Skeletal muscle tissue (tissue), 4 donors: Measurements from ENCODE around the gene ANKRD44. TPM values are rescaled to one million over a fixed set of nuclear protein-coding genes. Genes with fewer than 3 reads are reported as not detected.

Experiments used
- H3K27ac ChIP-seq: one replicate; pipeline ENCODE4 v1.7.0; 2013; ENCODE audit warnings: mild to moderate bottlenecking, low read depth, low read length, inconsistent platforms
- H3K27me3 ChIP-seq, 3 donors: one replicate each; pipeline ENCODE4 v1.7.0; 2013; ENCODE audit warnings: low read length in 3 of 3; ENCODE audit not compliant: control insufficient read depth in 3 of 3, insufficient read depth in 3 of 3
- H3K36me3 ChIP-seq, 3 donors: one replicate each; pipeline ENCODE4 v1.7.0; 2013; ENCODE audit warnings: low read length in 3 of 3; ENCODE audit not compliant: control insufficient read depth in 3 of 3, insufficient read depth in 3 of 3
- H3K4me1 ChIP-seq, 3 donors: one replicate each; pipeline ENCODE4 v1.7.0; 2013; ENCODE audit warnings: low read length in 3 of 3, mild to moderate bottlenecking in 3 of 3; ENCODE audit not compliant: control insufficient read depth in 3 of 3, insufficient read depth in 3 of 3
- H3K4me3 ChIP-seq, 3 donors: one replicate each; pipeline ENCODE4 v1.7.0; 2013; ENCODE audit warnings: low read length in 3 of 3
- H3K9ac ChIP-seq, 3 donors: one replicate each; pipeline ENCODE4 v1.7.0; 2013; ENCODE audit warnings: low read length in 3 of 3, mild to moderate bottlenecking in 3 of 3, moderate library complexity in 2 of 3, low read depth in 1 of 3
- H3K9me3 ChIP-seq, 3 donors: one replicate each; pipeline ENCODE4 v1.7.0; 2013; ENCODE audit warnings: low read length in 3 of 3; ENCODE audit not compliant: control insufficient read depth in 3 of 3
- total RNA-seq: library from RNA; depleted of rRNA; stranded (reverse); fragments of >200 nt; gene quantifications from one replicate; pipeline ENCODE4 v1.2.3, GENCODE V29; 2014
- donor health status: Osteomylitis.

The ANKRD44 gene
- total RNA-seq, 1 donor from 2014 or later, result 26.6 TPM

GRCh38 chr2:196957881-196958525, 352.6 kb downstream of the ANKRD44 start:
- no peaks in the 10 kb centered on the region for H3K4me1 ChIP-seq
- no peak overlapping the region for H3K9ac ChIP-seq
- no peaks in the 10 kb centered on the region for H3K27me3 ChIP-seq
- no peaks in the 10 kb centered on the region for H3K9me3 ChIP-seq
- no peaks in the 10 kb centered on the region for H3K36me3 ChIP-seq
- H3K27ac ChIP-seq, result no peak overlapping the region
- no peak overlapping the region for H3K4me3 ChIP-seq

GRCh38 chr2:196957442-196957841, 353.1 kb downstream of the ANKRD44 start:
- no peaks in the 10 kb centered on the region for H3K27me3 ChIP-seq
- H3K9me3 ChIP-seq, result no peaks in the 10 kb centered on the region
- H3K27ac ChIP-seq, result no peak overlapping the region
- H3K4me3 ChIP-seq, result no peak overlapping the region
- H3K36me3 ChIP-seq, result no peaks in the 10 kb centered on the region
- no peak overlapping the region for H3K9ac ChIP-seq
- H3K4me1 ChIP-seq, result no peaks in the 10 kb centered on the region

- H3K9ac ChIP-seq, result no peak overlapping the region
- no peaks in the 10 kb centered on the region for H3K9me3 ChIP-seq
- no peaks in the 10 kb centered on the region for H3K27me3 ChIP-seq
- H3K4me1 ChIP-seq, result no peaks in the 10 kb centered on the region
- H3K36me3 ChIP-seq, result no peaks in the 10 kb centered on the region
- H3K27ac ChIP-seq, result no peak overlapping the region
- no peak overlapping the region for H3K4me3 ChIP-seq
Observed at GRCh38 chr2:196956069-196956468, 354.5 kb downstream of the ANKRD44 start.

GRCh38 chr2:196955036-196955435, 355.5 kb downstream of the ANKRD44 start:
- Histone ChIP-seq H3K27me3 (no peaks in the 10 kb centered on the region), H3K9ac (no peak overlapping the region), H3K36me3 (no peaks in the 10 kb centered on the region), H3K27ac (no peak overlapping the region), H3K4me1 (no peaks in the 10 kb centered on the region), H3K4me3 (no peak overlapping the region), H3K9me3 (no peaks in the 10 kb centered on the region)

DNA sequence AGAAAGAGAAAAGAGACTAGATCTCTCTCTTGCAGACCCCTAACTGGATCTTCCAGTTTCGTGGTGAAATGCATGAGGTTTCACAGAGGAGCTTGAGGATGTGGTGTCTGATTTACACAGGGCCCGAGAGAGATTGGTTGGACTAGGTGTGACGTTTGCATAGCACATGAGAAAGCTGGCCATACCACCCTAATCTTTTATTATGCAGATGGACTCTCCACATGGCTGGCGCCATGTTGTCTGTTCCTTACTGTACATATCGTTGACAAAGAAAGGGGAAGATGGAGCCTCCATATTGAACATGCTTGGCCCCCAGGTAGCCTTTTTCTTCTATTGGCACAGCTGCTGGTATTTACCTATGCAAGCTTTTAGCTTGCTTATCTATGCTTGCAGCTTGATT, 356.6 kb downstream of the ANKRD44 start:
- Histone ChIP-seq H3K36me3 (no peaks in the 10 kb centered on the region), H3K27ac (no peak overlapping the region)

GRCh38 chr2:196952936-196953335, 357.6 kb downstream of the ANKRD44 start:
- Histone ChIP-seq H3K9ac (no peak overlapping the region), H3K27me3 (no peaks in the 10 kb centered on the region), H3K9me3 (no peaks in the 10 kb centered on the region), H3K4me1 (no peaks in the 10 kb centered on the region), H3K36me3 (no peaks in the 10 kb centered on the region), H3K4me3 (no peak overlapping the region), H3K27ac (no peak overlapping the region)

More for the DNA sequence above, 356.6 kb downstream of the ANKRD44 start:
- Histone ChIP-seq H3K9me3 (no peaks in the 10 kb centered on the region), H3K27me3 (no peaks in the 10 kb centered on the region), H3K9ac (no peak overlapping the region), H3K4me3 (no peak overlapping the region), H3K4me1 (no peaks in the 10 kb centered on the region)

- no peaks in the 10 kb centered on the region for H3K4me1 ChIP-seq
- no peak overlapping the region for H3K4me3 ChIP-seq
- no peak overlapping the region for H3K9ac ChIP-seq
- no peaks in the 10 kb centered on the region for H3K27me3 ChIP-seq
- H3K9me3 ChIP-seq, result no peaks in the 10 kb centered on the region
- no peak overlapping the region for H3K27ac ChIP-seq
- no peaks in the 10 kb centered on the region for H3K36me3 ChIP-seq
Observed at GRCh38 chr2:196951973-196952372, 358.6 kb downstream of the ANKRD44 start.

DNA sequence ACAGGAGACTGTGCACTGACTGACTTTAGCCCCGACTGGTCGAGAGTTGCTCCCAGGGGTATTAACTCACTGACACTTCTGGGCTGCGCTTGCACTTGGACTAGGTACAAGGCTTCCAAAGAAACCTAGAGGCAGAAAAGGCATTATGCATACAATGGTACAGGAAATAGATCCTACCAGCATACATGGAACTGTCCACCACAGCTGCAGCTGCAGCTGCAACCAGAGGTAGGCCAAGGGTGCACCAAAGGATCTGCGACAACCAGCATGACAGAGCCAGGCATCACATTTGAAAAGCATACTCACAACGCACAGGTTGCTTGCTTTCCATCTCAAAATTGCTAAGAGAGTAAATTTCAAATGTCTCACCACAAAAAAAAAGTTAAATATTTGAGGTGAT, 361.5 kb downstream of the ANKRD44 start:
- H3K4me1 ChIP-seq, result no peaks in the 10 kb centered on the region
- H3K36me3 ChIP-seq, result no peaks in the 10 kb centered on the region
- H3K4me3 ChIP-seq, result no peak overlapping the region
- no peak overlapping the region for H3K27ac ChIP-seq
- no peak overlapping the region for H3K9ac ChIP-seq
- H3K27me3 ChIP-seq, result no peaks in the 10 kb centered on the region
- H3K9me3 ChIP-seq, result no peaks in the 10 kb centered on the region

GRCh38 chr2:196944570-196944969, 366.0 kb downstream of the ANKRD44 start:
- H3K4me1 ChIP-seq, result peaks cover 0 to 7% (median 0%) of the 10 kb centered on the region in 3 donors
- H3K36me3 ChIP-seq, result no peaks in the 10 kb centered on the region
- no peak overlapping the region for H3K4me3 ChIP-seq
- no peaks in the 10 kb centered on the region for H3K9me3 ChIP-seq
- H3K27ac ChIP-seq, result no peak overlapping the region
- H3K9ac ChIP-seq, result no peak overlapping the region
- H3K27me3 ChIP-seq, result no peaks in the 10 kb centered on the region

DNA sequence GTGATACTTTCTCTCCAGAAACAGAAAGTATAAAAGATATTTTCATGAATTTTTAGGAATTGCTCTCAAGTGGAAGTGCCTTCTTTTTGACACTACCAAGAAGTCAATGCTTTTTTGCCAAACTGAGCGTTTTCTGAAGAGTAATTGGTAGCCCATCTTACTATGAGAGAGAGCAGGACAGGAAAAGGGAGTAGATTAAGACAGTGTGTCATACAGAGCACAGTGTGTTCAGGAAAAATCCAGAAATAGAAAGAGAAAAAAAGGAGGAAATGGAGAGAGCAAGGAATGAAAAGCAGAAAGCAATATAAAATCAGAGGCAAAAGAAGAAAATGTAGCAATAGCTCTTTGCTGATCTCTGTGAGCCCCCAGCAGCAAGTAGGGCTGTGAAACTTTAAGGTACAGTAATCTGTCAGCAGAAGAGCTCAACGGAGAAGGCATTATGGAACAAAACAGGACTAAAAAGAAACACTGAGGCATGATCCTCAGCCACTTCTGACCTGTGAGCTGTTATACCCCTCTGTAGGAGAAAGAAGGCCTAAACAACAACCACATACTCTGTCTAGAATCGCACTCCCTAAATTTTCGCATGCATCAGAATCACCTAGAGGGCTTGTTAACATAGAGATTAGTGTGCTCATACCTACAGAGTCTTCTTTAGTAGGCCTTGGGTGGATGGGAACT, 369.0 kb downstream of the ANKRD44 start:
- peaks cover 0 to 7% (median 0%) of the 10 kb centered on the region in 3 donors for H3K4me1 ChIP-seq
- no peak overlapping the region for H3K4me3 ChIP-seq
- H3K27me3 ChIP-seq, result no peaks in the 10 kb centered on the region
- no peaks in the 10 kb centered on the region for H3K36me3 ChIP-seq
- no peak overlapping the region for H3K27ac ChIP-seq
- H3K9ac ChIP-seq, result peak overlapping the region in 2 of 3 donors; percentile 17 to 50
- H3K9me3 ChIP-seq, result no peaks in the 10 kb centered on the region
